ENCODE measurements around the gene RCBTB1.

- TF ChIP-seq, protein P1, sequence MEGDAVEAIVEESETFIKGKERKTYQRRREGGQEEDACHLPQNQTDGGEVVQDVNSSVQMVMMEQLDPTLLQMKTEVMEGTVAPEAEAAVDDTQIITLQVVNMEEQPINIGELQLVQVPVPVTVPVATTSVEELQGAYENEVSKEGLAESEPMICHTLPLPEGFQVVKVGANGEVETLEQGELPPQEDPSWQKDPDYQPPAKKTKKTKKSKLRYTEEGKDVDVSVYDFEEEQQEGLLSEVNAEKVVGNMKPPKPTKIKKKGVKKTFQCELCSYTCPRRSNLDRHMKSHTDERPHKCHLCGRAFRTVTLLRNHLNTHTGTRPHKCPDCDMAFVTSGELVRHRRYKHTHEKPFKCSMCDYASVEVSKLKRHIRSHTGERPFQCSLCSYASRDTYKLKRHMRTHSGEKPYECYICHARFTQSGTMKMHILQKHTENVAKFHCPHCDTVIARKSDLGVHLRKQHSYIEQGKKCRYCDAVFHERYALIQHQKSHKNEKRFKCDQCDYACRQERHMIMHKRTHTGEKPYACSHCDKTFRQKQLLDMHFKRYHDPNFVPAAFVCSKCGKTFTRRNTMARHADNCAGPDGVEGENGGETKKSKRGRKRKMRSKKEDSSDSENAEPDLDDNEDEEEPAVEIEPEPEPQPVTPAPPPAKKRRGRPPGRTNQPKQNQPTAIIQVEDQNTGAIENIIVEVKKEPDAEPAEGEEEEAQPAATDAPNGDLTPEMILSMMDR (IDR thresholded peaks at IDR 0.05) = no peak
- TF ChIP-seq POLR2A (IDR thresholded peaks at IDR 0.05) = no peak
Observed at GRCh38 chr13:49615836-49616675, 30.7 kb upstream of the RCBTB1 start.

Data from body of pancreas (tissue), 4 donors.